GM12872 (cell line): ENCODE data around the gene LARGE1.

ENCODE experiments used
- TF ChIP-seq, protein P1 (sequence below): IDR thresholded peaks from 3 replicates; pipeline ENCODE4 v1.5.1; 2011; ENCODE audit warnings: low read depth, mild to moderate bottlenecking, low read length, moderate library complexity; ENCODE audit not compliant: insufficient read depth

The LARGE1 gene

DNA sequence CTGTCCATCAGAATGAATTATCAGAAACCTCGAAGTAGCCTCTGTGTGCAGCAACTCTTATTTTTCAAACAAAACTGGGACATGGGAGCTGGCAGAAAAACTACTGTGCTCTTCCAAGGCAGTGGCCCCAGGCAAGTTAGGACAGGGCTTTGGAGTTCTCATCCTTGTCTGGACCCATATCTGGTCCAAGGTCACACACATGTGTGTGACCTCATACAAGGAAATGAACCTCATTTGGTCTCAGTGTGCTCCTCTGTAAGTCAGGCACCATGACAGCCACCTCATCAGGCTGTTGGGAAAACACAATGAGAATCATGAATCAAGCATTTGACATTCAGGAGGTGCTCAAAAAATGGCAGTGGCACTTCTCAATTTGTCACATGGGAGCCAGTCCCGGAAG, 25.8 kb downstream of the LARGE1 start:
- TF ChIP-seq, protein P1, sequence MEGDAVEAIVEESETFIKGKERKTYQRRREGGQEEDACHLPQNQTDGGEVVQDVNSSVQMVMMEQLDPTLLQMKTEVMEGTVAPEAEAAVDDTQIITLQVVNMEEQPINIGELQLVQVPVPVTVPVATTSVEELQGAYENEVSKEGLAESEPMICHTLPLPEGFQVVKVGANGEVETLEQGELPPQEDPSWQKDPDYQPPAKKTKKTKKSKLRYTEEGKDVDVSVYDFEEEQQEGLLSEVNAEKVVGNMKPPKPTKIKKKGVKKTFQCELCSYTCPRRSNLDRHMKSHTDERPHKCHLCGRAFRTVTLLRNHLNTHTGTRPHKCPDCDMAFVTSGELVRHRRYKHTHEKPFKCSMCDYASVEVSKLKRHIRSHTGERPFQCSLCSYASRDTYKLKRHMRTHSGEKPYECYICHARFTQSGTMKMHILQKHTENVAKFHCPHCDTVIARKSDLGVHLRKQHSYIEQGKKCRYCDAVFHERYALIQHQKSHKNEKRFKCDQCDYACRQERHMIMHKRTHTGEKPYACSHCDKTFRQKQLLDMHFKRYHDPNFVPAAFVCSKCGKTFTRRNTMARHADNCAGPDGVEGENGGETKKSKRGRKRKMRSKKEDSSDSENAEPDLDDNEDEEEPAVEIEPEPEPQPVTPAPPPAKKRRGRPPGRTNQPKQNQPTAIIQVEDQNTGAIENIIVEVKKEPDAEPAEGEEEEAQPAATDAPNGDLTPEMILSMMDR, result no peak

DNA sequence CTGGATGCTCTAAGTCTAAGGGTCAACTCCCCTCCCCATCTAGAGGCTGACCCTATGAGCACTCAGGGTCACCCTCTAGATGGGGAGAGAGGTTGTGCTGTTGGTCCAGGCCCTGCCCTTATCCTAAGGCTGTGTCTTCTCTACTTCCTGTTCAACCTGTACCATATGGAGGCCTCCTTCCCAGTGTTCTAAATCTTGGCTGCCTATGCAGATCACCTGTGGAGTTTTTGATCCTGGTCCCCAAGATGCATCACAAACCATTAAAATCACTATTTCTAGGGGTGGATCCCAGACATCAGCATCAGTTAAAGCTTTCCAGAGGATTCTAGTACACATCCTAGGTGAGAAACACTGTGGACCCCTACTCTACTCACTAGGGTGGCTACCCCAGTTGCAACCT, 26.2 kb downstream of the LARGE1 start:
- TF ChIP-seq, protein P1, result no peak

DNA sequence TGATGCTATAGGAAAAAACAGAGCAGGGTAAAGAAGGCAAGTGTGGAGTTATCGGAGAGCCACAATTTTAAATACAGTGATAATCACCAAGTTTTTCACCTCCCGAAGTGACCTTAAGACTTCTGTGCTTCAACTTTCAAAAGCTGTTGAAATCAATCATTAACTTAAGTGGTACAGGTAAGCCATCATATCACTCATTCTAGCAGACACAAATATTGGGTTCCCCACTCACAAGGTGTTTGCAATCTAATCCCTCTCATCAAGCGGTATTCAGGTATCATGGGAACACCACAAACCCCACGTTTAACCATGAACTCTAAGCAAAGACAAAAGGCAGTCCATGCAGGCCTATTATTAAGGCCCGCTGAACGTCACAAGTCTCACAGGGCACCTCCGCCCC, 26.8 kb downstream of the LARGE1 start:
- TF ChIP-seq, protein P1, result no peak

DNA sequence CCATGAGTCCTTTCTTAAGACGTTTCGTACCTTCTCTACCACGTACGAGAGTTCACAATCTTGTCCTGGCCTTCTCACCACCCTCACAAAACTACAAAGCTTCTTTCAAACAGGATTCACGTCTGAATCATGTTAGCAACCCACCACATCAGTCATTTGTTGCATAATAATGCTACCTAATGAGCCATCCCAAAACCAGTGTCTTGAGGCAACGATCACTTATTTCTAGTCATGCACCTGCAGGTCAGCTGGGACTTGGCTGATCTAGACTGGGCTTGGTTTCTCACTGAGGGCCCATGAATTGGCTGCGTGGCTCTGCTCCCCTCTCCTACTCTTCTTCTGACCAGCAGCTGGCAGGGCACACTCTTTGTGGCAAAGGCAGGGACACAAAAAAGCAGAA, 28.3 kb downstream of the LARGE1 start:
- TF ChIP-seq, protein P1, result no peak

DNA sequence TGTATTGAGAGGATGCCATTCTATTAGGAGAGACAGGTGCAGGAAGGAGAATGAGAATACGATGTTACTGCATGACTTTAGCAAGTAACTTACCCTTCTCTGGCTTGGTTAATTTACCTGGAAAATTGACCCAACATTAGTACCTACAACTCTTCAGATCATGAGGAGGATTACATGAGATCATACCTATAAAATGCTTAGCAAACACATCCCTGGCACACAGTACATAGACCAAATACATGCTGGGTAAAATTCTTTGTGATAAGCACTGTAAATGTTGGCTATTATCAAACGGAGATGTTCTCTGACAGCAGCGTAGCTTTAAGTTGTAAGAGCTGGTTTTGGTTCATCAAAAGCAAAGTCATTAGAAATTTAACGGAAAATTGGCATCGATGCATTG, 28.8 kb downstream of the LARGE1 start:
- TF ChIP-seq, protein P1, result no peak

DNA sequence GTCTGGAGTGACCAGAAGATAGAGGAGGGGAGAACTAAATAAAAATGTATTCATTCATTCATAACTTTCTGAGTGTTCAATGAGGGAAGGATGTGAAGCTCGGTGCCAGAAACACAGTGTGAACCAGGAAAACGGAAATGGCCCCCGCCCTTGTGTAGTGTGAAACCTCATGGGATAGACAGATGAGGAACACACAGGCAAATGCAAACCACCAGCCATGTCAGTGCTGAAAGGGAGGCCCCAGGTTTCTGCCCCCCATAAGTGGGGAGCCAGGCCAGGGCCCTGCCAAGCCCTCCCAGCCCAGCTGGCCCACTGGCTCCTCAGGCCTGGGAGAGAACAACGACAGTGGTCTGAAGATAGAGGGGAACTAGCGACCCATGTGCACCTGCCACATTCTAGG, 30.5 kb downstream of the LARGE1 start:
- TF ChIP-seq, protein P1, result no peak

DNA sequence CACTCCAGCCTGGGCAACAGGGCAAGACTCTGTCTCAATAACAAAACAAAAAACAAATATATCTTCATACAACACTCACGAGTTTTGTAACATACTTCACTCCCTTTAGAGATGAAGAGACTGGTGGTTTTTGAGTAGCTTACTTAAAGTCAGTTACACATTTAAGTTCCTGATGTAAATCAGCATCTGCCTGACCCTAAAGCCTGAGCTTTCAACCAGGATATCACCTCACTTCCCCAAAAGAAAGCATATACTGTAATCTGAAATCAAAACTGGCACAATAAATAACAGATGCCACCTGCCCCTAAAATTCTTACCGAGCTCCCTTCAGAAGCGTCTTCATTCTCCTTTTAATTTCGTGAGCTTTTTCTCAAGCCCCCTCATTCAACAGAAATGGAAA, 31.5 kb downstream of the LARGE1 start:
- TF ChIP-seq, protein P1, result no peak

DNA sequence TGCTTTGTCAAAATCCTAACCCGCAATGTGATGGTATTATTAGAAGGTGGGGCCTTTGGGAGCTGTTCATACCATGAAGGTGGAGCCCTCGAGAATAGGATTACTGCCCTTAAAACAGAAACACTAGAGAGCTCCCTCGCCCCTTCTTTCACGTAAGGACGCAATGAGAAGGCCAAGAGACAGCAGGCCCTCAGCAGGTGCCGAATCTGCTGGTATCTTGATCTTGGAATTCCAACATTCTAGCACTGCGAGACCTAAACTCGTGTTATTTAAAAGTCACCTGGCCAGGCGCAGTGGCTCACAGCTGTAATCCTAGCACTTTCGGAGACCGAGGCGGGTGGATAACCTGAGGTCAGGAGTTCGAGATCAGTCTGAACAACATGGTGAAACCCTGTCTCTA, 33.1 kb downstream of the LARGE1 start:
- TF ChIP-seq, protein P1, result no peak
